Activated gamma-delta T cell treated with Interleukin-2 at 50 U/mL for 16 hours (primary cell): ENCODE data around the gene GPR50.

Source experiments
- DNase-seq: peaks from one replicate; pipeline ENCODE4 v3.0.0-alpha.2; 2020

GPR50 gene

DNA sequence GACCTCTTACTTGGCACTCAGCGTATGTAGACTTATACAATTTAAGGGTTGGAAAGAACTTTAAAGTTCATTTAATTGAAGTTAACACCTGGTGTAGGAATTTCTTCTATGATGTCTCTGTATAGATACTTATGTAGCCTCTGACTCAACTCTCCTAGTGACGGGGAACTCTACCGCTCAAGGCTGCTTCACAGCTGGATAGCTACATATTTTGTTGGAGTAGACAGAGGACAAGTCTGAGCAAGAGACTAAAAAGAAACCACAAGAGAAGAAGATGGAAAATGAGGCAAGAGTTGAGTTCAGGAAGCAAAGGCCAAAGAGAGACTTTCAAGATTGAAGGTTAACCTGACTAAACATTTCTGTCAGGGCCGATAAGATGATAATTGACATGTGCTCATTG, 52.6 kb downstream of the GPR50 start:
- no peak for DNase-seq
